SK-N-SH (cell line): Measurements from ENCODE around the gene OLFM1. TPM values are rescaled to one million over a fixed set of nuclear protein-coding genes. Genes with fewer than 3 reads are reported as not detected.

Experiments
- CTCF ChIA-PET: fragments of 300-600, 350-600 bp; formaldehyde crosslinking; extraction: SDS; loops from one replicate; lab custom pipeline; 2021; lab: Yijun Ruan, JAX
- POLR2A ChIA-PET: fragments of 350-600 bp; sonication (Branson Sonifier 250); formaldehyde crosslinking; extraction: SDS; loops from one replicate; lab custom pipeline; 2020; ENCODE audit warnings: antibody characterized with exemption, inconsistent platforms; lab: Yijun Ruan, JAX
- DNase-seq: peaks from one replicate; pipeline ENCODE4 v3.0.0; 2012
- H2AFZ ChIP-seq: fragments of 200-600 bp; sonication (generic); 2 replicates; pipeline ENCODE4 v1.8.1; 2016; ENCODE audit warnings: antibody characterized with exemption, mild to moderate bottlenecking, low read depth
- H3F3A ChIP-seq: fragments of 200-600 bp; sonication (generic); replicated peaks from 2 replicates; pipeline ENCODE3; 2016; ENCODE audit warnings: antibody characterized with exemption, mild to moderate bottlenecking; ENCODE audit not compliant: insufficient read depth
- H3K27ac ChIP-seq, 2 experiments: fragments of 200-500 bp in 1 of 2; fragments of 200-600 bp in 1 of 2; sonication (Bioruptor generic) in 1 of 2; sonication (generic), shearing (Covaris generic) in 1 of 2; 2 replicates each; pipeline versions ENCODE4 v1.5.1 to v1.6.1; 2014 to 2016; ENCODE audit warnings: low read depth in 2 of 2, inconsistent platforms in 1 of 2, low read length in 1 of 2, mild to moderate bottlenecking in 1 of 2, mixed read lengths in 1 of 2
- H3K27me3 ChIP-seq: fragments of 200-600 bp; sonication (generic), shearing (Covaris generic); 2 replicates; pipeline ENCODE4 v1.6.1; 2016; ENCODE audit warnings: mixed run types; ENCODE audit not compliant: insufficient read depth
- H3K36me3 ChIP-seq, 2 experiments: fragments of 200-500 bp in 1 of 2; fragments of 200-600 bp in 1 of 2; sonication (Bioruptor generic) in 1 of 2; sonication (generic) in 1 of 2; replicated peaks in 1 of 2; 2 replicates each; pipeline versions ENCODE3 to v1.5.1; 2014 to 2016; ENCODE audit warnings: low read length in 1 of 2, mild to moderate bottlenecking in 1 of 2; ENCODE audit not compliant: insufficient read depth in 2 of 2, control insufficient read depth in 1 of 2
- H3K4me1 ChIP-seq, 2 experiments: fragments of 200-500 bp in 1 of 2; fragments of 200-600 bp in 1 of 2; sonication (Bioruptor generic) in 1 of 2; sonication (generic), shearing (Covaris generic) in 1 of 2; 2 replicates each; pipeline versions ENCODE4 v1.5.1 to v1.6.1; 2014 to 2016; ENCODE audit warnings: low read depth in 1 of 2, low read length in 1 of 2, mixed run types in 1 of 2; ENCODE audit not compliant: insufficient read depth in 2 of 2, control insufficient read depth in 1 of 2
- H3K4me2 ChIP-seq: fragments of 200-600 bp; sonication (generic), shearing (Covaris generic); 2 replicates; pipeline ENCODE4 v1.6.1; 2017; ENCODE audit warnings: mixed run types
- H3K4me3 ChIP-seq, 2 experiments: fragments of 200-500 bp in 1 of 2; fragments of 200-600 bp in 1 of 2; sonication (Bioruptor generic) in 1 of 2; sonication (generic), shearing (Covaris generic) in 1 of 2; 2 replicates each; pipeline versions ENCODE4 v1.5.1 to v1.8.1; 2014 to 2016; ENCODE audit warnings: low read depth in 2 of 2, inconsistent platforms in 1 of 2, low read length in 1 of 2, mild to moderate bottlenecking in 1 of 2, mixed read lengths in 1 of 2, moderate library complexity in 1 of 2
- H3K79me2 ChIP-seq: fragments of 200-600 bp; sonication (generic); 2 replicates; pipeline ENCODE4 v1.8.1; 2017; ENCODE audit warnings: mild to moderate bottlenecking; ENCODE audit not compliant: insufficient read depth
- H3K9ac ChIP-seq: fragments of 200-600 bp; sonication (generic); 2 replicates; pipeline ENCODE4 v1.6.1; 2017; ENCODE audit warnings: mixed run types
- H3K9me2 ChIP-seq: fragments of 200-600 bp; sonication (generic); 2 replicates; pipeline ENCODE4 v1.6.1; 2017; ENCODE audit warnings: mixed run types
- H3K9me3 ChIP-seq: fragments of 200-600 bp; sonication (generic); 2 replicates; pipeline ENCODE4 v1.6.1; 2017; ENCODE audit warnings: mixed run types, mild to moderate bottlenecking, moderate library complexity
- H4K20me1 ChIP-seq: fragments of 200-600 bp; sonication (generic); 2 replicates; pipeline ENCODE4 v1.6.1; 2017; ENCODE audit warnings: mild to moderate bottlenecking, mixed run types; ENCODE audit not compliant: insufficient read depth
- EP300 ChIP-seq, 2 experiments: IDR thresholded peaks; 2 replicates each; pipeline versions ENCODE4 v1.4.0 to v1.6.1; 2012; ENCODE audit warnings: borderline replicate concordance in 1 of 2, low read depth in 1 of 2, low read length in 1 of 2
- EZH2phosphoT487 ChIP-seq: fragments of 200-600 bp; sonication (generic); IDR thresholded peaks from 2 replicates; pipeline ENCODE4 v1.6.1; 2017; ENCODE audit warnings: low read depth, mixed run types, mild to moderate bottlenecking, antibody characterized with exemption, moderate library complexity, borderline replicate concordance
- MAX ChIP-seq: IDR thresholded peaks from 2 replicates; pipeline ENCODE4 v1.4.0; 2012; ENCODE audit warnings: low read depth
- POLR2AphosphoS5 ChIP-seq: IDR thresholded peaks from 2 replicates; pipeline ENCODE4 v1.6.1; 2012; ENCODE audit warnings: low read depth, low read length
- RCOR1 ChIP-seq: fragments of 150-350 bp; IDR thresholded peaks from 2 replicates; pipeline ENCODE4 v1.6.1; 2017; ENCODE audit warnings: antibody characterized with exemption, low read length
- REST ChIP-seq: IDR thresholded peaks from 2 replicates; pipeline ENCODE4 v1.6.1; 2012; ENCODE audit warnings: mild to moderate bottlenecking, low read depth, low read length, moderate library complexity
- TAF1 ChIP-seq: IDR thresholded peaks from 2 replicates; pipeline ENCODE4 v1.6.1; 2012; ENCODE audit warnings: low read depth, mild to moderate bottlenecking, low read length, moderate library complexity, borderline replicate concordance
- USF1 ChIP-seq: IDR thresholded peaks from 2 replicates; pipeline ENCODE4 v1.4.0; 2012; ENCODE audit warnings: low read depth, borderline replicate concordance
- USF2 ChIP-seq: fragments of 150-350 bp; IDR thresholded peaks from 2 replicates; pipeline ENCODE4 v1.6.1; 2017; ENCODE audit warnings: antibody characterized with exemption, low read length, low read depth, borderline replicate concordance
- YY1 ChIP-seq: IDR thresholded peaks from 2 replicates; pipeline ENCODE4 v1.4.0; 2012; ENCODE audit warnings: low read depth, mild to moderate bottlenecking
- ZBTB33 ChIP-seq: IDR thresholded peaks from 2 replicates; pipeline ENCODE4 v1.4.0; 2012; ENCODE audit warnings: low read depth, borderline replicate concordance
- WGBS: methylation state at CpG from one replicate; pipeline ENCODE4 v1.1.6; 2017; ENCODE audit warnings: low lambda C conversion rate; 5-methylcytosine and 5-hydroxymethylcytosine counted together
- polyA plus RNA-seq, 3 experiments: library from polyadenylated mRNA; depleted of rRNA; stranded (reverse); fragments of >200 nt; gene quantifications; 2 replicates each; pipeline ENCODE4 v1.2.3, GENCODE V29; 2012

OLFM1 gene
- polyA plus RNA-seq, 1 of the 3 experiments (the other 2 are of a cell fraction) = 15.9 TPM

- no peak for TF ChIP-seq USF2
- no peak for TF ChIP-seq EP300 (IDR thresholded peaks at IDR 0.05; ENCODE audit: borderline replicate concordance in 1 of 2, low read depth in 1 of 2, low read length in 1 of 2)
- no peak for TF ChIP-seq YY1
These were observed 14.0 kb downstream of the OLFM1 start (continued) for GRCh38 chr9:135101486-135101885.

- Histone ChIP-seq H3K4me2 (no peak overlapping the region), H2AFZ (no peak overlapping the region), H3F3A (no peaks in the 10 kb centered on the region), H3K4me1 (peaks cover 0 to under 1% of the 10 kb centered on the region in 2 experiments; a peak in 1 of 4 replicates), H3K27me3 (no peaks in the 10 kb centered on the region), H3K9ac (no peak overlapping the region), H3K4me3 (no peak overlapping the region), H4K20me1 (no peaks in the 10 kb centered on the region), H3K79me2 (no peaks in the 10 kb centered on the region), H3K9me2 (no peaks in the 10 kb centered on the region), H3K36me3 (no peaks in the 10 kb centered on the region), H3K27ac (no peak overlapping the region), H3K9me3 (no peaks in the 10 kb centered on the region)
- POLR2A ChIA-PET = no interaction called here
- TF ChIP-seq USF1 (no peak), TAF1 (no peak), RCOR1 (no peak), MAX (no peak), USF2 (no peak), REST (no peak), EZH2phosphoT487 (no peak), ZBTB33 (no peak), POLR2AphosphoS5 (no peak)
- no peak for DNase-seq
- 64% methylated on average over 8 of the region's 8 CpGs for WGBS
- CTCF ChIA-PET = interaction anchor here (1.0 kb wide), 1 partner anchor 82 kb away, joined by 3 read pairs; no protein-coding TSS in a partner anchor
These were observed 14.5 kb downstream of the OLFM1 start for GRCh38 chr9:135101926-135102325.
